Measurements from ENCODE around the gene PGM3.

- no peak for TF ChIP-seq BHLHE40 (IDR thresholded peaks at IDR 0.05; ENCODE audit: borderline replicate concordance)
- TF ChIP-seq CTBP1 (IDR thresholded peaks at IDR 0.05; ENCODE audit: borderline replicate concordance): no peak
- no peak for TF ChIP-seq FOXK2 (IDR thresholded peaks at IDR 0.05)
- no peak for TF ChIP-seq SP1 (IDR thresholded peaks at IDR 0.05)
- no peak for TF ChIP-seq SUZ12 (IDR thresholded peaks at IDR 0.05)
- TF ChIP-seq TARDBP (IDR thresholded peaks at IDR 0.05): no peak
- no peak for TF ChIP-seq ELF4 (IDR thresholded peaks at IDR 0.05)
- no peak for TF ChIP-seq ZNF384 (IDR thresholded peaks at IDR 0.05)
- TF ChIP-seq FOXM1 (IDR thresholded peaks at IDR 0.05; ENCODE audit: borderline replicate concordance): no peak
- no peak for TF ChIP-seq FOXA1 (IDR thresholded peaks at IDR 0.05)
- no peak for TF ChIP-seq NFRKB (IDR thresholded peaks at IDR 0.05)
- TF ChIP-seq L3MBTL2 (conservative IDR thresholded peaks at IDR 0.05): no peak
These were observed 5.6 kb upstream of the PGM3 start for GRCh38 chr6:83198486-83199172.

Measured in HEK293T (cell line).